ENCODE measurements around the gene TMOD1. TPM values are rescaled to one million over a fixed set of nuclear protein-coding genes. Genes with fewer than 3 reads are reported as not detected.

Gene TMOD1
- total RNA-seq, 1 experiment from 2014 or later = 1.0 TPM

GRCh38 chr9:97524424-97524823, 23.0 kb downstream of the TMOD1 start (continued):
- TF ChIP-seq ZNF281 (CRISPR knock-in tag; IDR thresholded peaks at IDR 0.05) (no peak), ARID4B (CRISPR knock-in tag; IDR thresholded peaks at IDR 0.05; ENCODE audit: borderline replicate concordance) (no peak), FOXJ3 (CRISPR knock-in tag; IDR thresholded peaks at IDR 0.05; ENCODE audit: borderline replicate concordance) (no peak), ZBTB43 (CRISPR knock-in tag; IDR thresholded peaks at IDR 0.05) (no peak), ZNF425 (CRISPR knock-in tag; conservative IDR thresholded peaks at IDR 0.05) (no peak), ATF2 (CRISPR knock-in tag; IDR thresholded peaks at IDR 0.05; ENCODE audit: borderline replicate concordance, low read depth) (no peak), ZNF416 (CRISPR knock-in tag; IDR thresholded peaks at IDR 0.05) (no peak), PREB (CRISPR knock-in tag; IDR thresholded peaks at IDR 0.05; ENCODE audit: borderline replicate concordance) (no peak), OVOL2 (CRISPR knock-in tag; IDR thresholded peaks at IDR 0.05; ENCODE audit: borderline replicate concordance) (no peak), E2F5 (CRISPR knock-in tag; IDR thresholded peaks at IDR 0.05) (no peak)

GRCh38 chr9:97525451-97525850, 24.0 kb downstream of the TMOD1 start:
- Mint-ChIP-seq H3K36me3 (no peaks in the 10 kb centered on the region), H3K4me1 (peaks cover 33% of the 10 kb centered on the region), H3K27ac (no peak overlapping the region), H3K27me3 (ENCODE audit: low read depth) (no peaks in the 10 kb centered on the region), H3K4me3 (no peak overlapping the region), H3K9me3 (no peaks in the 10 kb centered on the region)
- DNase-seq (ENCODE audit: low spot score) (no peak), ATAC-seq (no peak)
- POLR2A ChIA-PET = no interaction called here
- CTCF ChIA-PET = interaction anchor here (3.2 kb wide), 1 partner anchor 23 kb away, joined by 12 read pairs; the partner anchor contains the start of gene TMOD1
- TF ChIP-seq USF2 (CRISPR knock-in tag; IDR thresholded peaks at IDR 0.05) (no peak), GRHL2 (CRISPR knock-in tag; IDR thresholded peaks at IDR 0.05; ENCODE audit: insufficient replicate concordance, severe bottlenecking) (no peak), FOXJ3 (CRISPR knock-in tag; IDR thresholded peaks at IDR 0.05; ENCODE audit: borderline replicate concordance) (no peak), RORB (CRISPR knock-in tag; IDR thresholded peaks at IDR 0.05) (no peak), ERG (CRISPR knock-in tag; IDR thresholded peaks at IDR 0.05) (no peak), FOXK1 (CRISPR knock-in tag; IDR thresholded peaks at IDR 0.05) (no peak), RELA (CRISPR knock-in tag; IDR thresholded peaks at IDR 0.05; ENCODE audit: borderline replicate concordance) (no peak), HMGA2 (CRISPR knock-in tag; IDR thresholded peaks at IDR 0.05) (no peak)

Measured in WTC11 (cell line).